ENCODE results near the gene LRIG2. TPM values are rescaled to one million over a fixed set of nuclear protein-coding genes. Genes with fewer than 3 reads are reported as not detected.
"Not testable (repeated sequence)": the region's sequence is repeated elsewhere in the genome, so short reads cannot be mapped to it uniquely, and the experiment has no call there.

LRIG2 gene
- total and polyA plus RNA-seq, 2 donors: 8.1 to 8.7 TPM

DNA sequence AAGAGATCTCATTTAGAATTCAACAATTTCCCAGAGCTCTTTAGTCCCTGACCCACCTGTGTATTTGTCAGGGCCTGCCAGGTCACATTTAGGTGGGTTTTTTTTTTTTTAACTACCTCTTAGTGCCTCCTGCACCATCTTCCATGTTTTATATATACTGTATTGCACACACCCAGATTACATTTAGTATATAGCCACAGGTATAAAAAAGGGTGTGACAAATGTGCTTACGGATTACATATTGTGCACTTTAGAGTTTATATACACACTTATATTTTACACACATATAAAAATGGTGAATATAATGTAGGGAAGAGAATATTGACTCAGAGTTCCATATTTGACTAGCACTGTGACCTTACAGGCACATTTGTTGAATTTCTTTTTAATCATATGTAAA is 17.4 kb upstream of the LRIG2 start:
- no peaks in the 10 kb centered on the region for H3K9me3 ChIP-seq (ENCODE audit: control insufficient read depth in 2 of 2, insufficient read depth in 1 of 2, low read length in 1 of 2)

DNA sequence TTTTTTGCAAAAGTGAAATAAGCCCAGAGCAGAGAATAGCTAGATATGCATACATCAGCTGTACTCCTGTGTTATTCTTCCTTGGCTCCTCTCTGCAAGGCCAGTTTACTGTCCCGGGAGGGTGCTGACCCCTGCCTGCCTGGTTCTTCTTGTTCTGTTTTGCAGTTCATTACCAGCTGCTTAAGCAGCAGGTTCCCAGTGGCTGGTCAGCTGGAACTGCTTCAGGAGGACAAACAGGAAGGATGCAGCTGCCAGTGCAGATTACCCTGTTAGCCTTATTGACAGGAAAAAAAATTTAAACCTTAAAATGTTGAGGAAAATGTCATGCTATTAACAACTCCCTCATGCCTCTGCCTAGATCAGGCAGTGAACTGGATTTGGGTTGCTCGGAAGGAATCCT is 16.0 kb upstream of the LRIG2 start:
- Histone ChIP-seq H3K4me3 (ENCODE audit: low read length in 2 of 2) (no peak overlapping the region), H3K36me3 (ENCODE audit: control insufficient read depth in 2 of 2, insufficient read depth in 2 of 2, low read length in 1 of 2) (no peaks in the 10 kb centered on the region), H3K27ac (ENCODE audit: low read depth in 1 of 2, low read length in 1 of 2) (no peak overlapping the region), H3K9me3 (ENCODE audit: control insufficient read depth in 2 of 2, insufficient read depth in 1 of 2, low read length in 1 of 2) (no peaks in the 10 kb centered on the region), H3K4me1 (ENCODE audit: control insufficient read depth in 2 of 2, insufficient read depth in 2 of 2, low read length in 2 of 2) (no peaks in the 10 kb centered on the region), H3K27me3 (ENCODE audit: control insufficient read depth in 2 of 2, insufficient read depth in 1 of 2, low read length in 1 of 2) (no peaks in the 10 kb centered on the region)
- WGBS: 86% methylated on average over 2 of the region's 2 CpGs
- no peak for DNase-seq (ENCODE audit: low read depth in 6 of 9, low spot score in 9 of 9)

More for the DNA sequence above, 17.4 kb upstream of the LRIG2 start:
- 98% methylated on average over 1 of the region's 1 CpG for WGBS
- no peaks in the 10 kb centered on the region for H3K4me1 ChIP-seq (ENCODE audit: control insufficient read depth in 2 of 2, insufficient read depth in 2 of 2, low read length in 2 of 2)
- no peaks in the 10 kb centered on the region for H3K27me3 ChIP-seq (ENCODE audit: control insufficient read depth in 2 of 2, insufficient read depth in 1 of 2, low read length in 1 of 2)
- H3K4me3 ChIP-seq (ENCODE audit: low read length in 2 of 2): no peak overlapping the region
- H3K36me3 ChIP-seq (ENCODE audit: control insufficient read depth in 2 of 2, insufficient read depth in 2 of 2, low read length in 1 of 2): no peaks in the 10 kb centered on the region
- DNase-seq (ENCODE audit: low read depth in 6 of 9, low spot score in 9 of 9): no peak
- H3K27ac ChIP-seq (ENCODE audit: low read depth in 1 of 2, low read length in 1 of 2): no peak overlapping the region

DNA sequence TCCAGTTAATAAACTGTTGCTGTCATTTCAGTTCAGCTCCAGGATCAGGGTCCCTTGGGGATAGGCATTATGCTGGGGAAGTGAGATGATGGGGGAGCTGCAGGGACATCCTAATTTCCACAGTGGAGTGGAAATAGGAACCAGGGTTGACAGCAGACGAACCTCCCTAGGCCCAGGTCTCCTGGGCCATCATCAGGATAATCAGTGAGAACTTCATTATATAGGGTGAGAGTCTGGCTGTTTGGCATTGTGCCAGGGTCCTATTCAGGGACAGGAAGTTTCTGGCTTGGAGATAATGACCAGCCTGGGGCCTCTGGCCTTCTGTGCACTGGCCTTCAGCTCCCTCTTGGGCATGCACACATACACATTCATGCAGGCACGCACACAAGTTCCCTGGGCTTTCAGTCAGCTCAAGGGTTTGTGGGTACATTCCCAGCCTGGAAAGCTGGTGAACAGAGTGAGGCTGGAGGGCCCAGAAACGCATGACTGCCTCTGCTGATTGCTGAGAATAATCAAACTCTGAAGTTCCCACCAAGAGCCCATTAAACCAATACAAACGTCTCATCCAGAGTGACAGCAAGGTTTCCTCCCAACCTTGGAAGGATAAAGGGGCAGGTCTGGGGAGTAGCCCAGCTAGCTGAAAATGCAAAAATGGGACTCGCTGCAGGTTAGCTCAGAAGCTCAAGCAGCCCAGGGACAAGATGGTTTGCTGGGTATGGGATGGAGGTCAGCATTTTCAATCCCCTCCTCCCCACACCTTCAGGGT is 13.9 kb upstream of the LRIG2 start:
- no peak for DNase-seq (ENCODE audit: low read depth in 6 of 9, low spot score in 9 of 9)
- Histone ChIP-seq H3K27me3 (ENCODE audit: control insufficient read depth in 2 of 2, insufficient read depth in 1 of 2, low read length in 1 of 2) (no peaks in the 10 kb centered on the region), H3K4me3 (ENCODE audit: low read length in 2 of 2) (no peak overlapping the region), H3K27ac (ENCODE audit: low read depth in 1 of 2, low read length in 1 of 2) (no peak overlapping the region), H3K36me3 (ENCODE audit: control insufficient read depth in 2 of 2, insufficient read depth in 2 of 2, low read length in 1 of 2) (no peaks in the 10 kb centered on the region), H3K4me1 (ENCODE audit: control insufficient read depth in 2 of 2, insufficient read depth in 2 of 2, low read length in 2 of 2) (no peaks in the 10 kb centered on the region), H3K9me3 (ENCODE audit: control insufficient read depth in 2 of 2, insufficient read depth in 1 of 2, low read length in 1 of 2) (no peaks in the 10 kb centered on the region)
- 95% methylated on average over 5 of the region's 5 CpGs for WGBS

DNA sequence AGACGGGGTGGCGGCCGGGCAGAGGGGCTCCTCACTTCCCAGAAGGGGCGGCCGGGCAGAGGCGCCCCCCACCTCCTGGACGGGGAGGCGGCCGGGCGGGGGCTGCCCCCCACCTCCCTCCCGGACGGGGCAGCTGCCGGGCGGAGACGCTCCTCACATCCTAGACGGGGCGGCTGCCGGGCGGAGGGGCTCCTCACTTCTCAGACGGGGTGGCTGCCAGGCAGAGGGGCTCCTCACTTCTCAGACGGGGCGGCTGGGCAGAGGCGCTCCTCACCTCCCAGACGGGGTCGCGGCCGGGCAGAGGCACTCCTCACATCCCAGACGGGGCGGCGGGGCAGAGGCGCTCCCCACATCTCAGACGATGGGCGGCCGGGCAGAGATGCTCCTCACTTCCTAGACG is 9.5 kb upstream of the LRIG2 start:
- not testable (repeated sequence) for H3K27ac ChIP-seq (ENCODE audit: low read depth in 1 of 2, low read length in 1 of 2); H3K4me1 ChIP-seq (ENCODE audit: control insufficient read depth in 2 of 2, insufficient read depth in 2 of 2, low read length in 2 of 2); DNase-seq (ENCODE audit: low read depth in 6 of 9, low spot score in 9 of 9); H3K36me3 ChIP-seq (ENCODE audit: control insufficient read depth in 2 of 2, insufficient read depth in 2 of 2, low read length in 1 of 2); H3K4me3 ChIP-seq (ENCODE audit: low read length in 2 of 2); H3K9me3 ChIP-seq (ENCODE audit: control insufficient read depth in 2 of 2, insufficient read depth in 1 of 2, low read length in 1 of 2); H3K27me3 ChIP-seq (ENCODE audit: control insufficient read depth in 2 of 2, insufficient read depth in 1 of 2, low read length in 1 of 2)
- WGBS: 97% methylated on average over 32 of the region's 35 CpGs

DNA sequence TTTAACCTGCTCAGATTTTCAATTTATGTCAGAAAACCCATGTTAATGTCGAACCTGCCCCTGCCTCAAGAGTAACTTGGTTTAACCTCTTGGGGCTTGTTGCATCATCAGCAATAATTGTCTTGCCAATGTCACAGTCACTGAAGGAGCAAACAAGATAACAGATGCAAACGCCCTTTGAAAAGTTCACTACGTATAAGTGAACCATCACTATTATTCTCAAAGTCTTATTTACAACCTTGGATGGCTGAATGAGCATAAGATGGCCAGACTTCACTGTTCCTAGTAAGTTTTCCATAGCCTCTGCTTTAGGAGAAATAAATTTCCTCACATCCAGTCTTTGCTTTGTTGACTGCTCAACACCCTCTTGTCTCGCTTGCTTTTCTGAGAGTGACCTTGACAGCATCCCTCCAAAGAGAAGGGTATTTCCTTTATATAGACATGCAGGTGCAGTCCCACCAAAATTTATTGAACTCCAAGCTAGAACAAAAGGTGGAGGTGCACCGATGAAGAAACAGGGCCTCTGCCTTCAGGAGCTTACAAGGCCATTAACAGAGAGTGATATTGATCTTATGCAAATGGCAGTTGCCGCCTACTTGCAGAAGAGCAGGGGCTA is 749 bp upstream of the LRIG2 start:
- H3K4me3 ChIP-seq (ENCODE audit: low read length in 2 of 2): peak overlapping the region; percentile 75 to 79
- no peaks in the 10 kb centered on the region for H3K36me3 ChIP-seq (ENCODE audit: control insufficient read depth in 2 of 2, insufficient read depth in 2 of 2, low read length in 1 of 2)
- WGBS: 65% methylated on average over 6 of the region's 6 CpGs
- no peaks in the 10 kb centered on the region for H3K9me3 ChIP-seq (ENCODE audit: control insufficient read depth in 2 of 2, insufficient read depth in 1 of 2, low read length in 1 of 2)
- no peak for DNase-seq (ENCODE audit: low read depth in 6 of 9, low spot score in 9 of 9)
- peak overlapping the region; percentile 67 to 82 for H3K27ac ChIP-seq (ENCODE audit: low read depth in 1 of 2, low read length in 1 of 2)
- peaks cover 6 to 9% of the 10 kb centered on the region in 2 donors for H3K4me1 ChIP-seq (ENCODE audit: control insufficient read depth in 2 of 2, insufficient read depth in 2 of 2, low read length in 2 of 2)
- no peaks in the 10 kb centered on the region for H3K27me3 ChIP-seq (ENCODE audit: control insufficient read depth in 2 of 2, insufficient read depth in 1 of 2, low read length in 1 of 2)

DNA sequence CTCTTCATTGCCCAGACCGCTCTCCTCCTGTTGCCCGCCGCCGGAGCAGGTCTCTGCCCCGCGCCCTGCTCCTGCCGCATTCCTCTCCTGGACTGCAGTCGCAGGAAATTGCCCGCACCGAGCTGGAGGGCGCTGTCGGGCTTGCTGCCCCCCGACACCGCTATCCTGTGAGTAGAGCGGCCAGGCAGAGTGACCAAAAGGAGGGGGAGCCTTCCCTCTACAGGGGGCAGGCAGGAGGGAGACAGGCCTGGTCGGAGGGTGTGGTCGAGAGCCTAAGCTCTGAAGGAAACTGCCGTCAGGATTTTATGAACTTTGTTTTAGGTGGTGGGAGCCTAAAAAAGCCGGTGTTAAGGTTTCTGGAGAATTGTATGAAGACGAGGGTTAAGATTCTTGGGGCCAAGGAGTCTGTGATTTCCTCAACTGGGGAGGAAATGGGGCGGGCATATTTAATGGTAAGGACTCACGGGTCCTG is 517 bp downstream of the LRIG2 start:
- no peaks in the 10 kb centered on the region for H3K9me3 ChIP-seq (ENCODE audit: control insufficient read depth in 2 of 2, insufficient read depth in 1 of 2, low read length in 1 of 2)
- H3K27ac ChIP-seq (ENCODE audit: low read depth in 1 of 2, low read length in 1 of 2): peak overlapping the region; percentile 83 to 91
- H3K36me3 ChIP-seq (ENCODE audit: control insufficient read depth in 2 of 2, insufficient read depth in 2 of 2, low read length in 1 of 2): peaks cover 0 to 8% of the 10 kb centered on the region in 2 donors
- H3K4me1 ChIP-seq (ENCODE audit: control insufficient read depth in 2 of 2, insufficient read depth in 2 of 2, low read length in 2 of 2): peaks cover 6 to 9% of the 10 kb centered on the region in 2 donors
- H3K4me3 ChIP-seq (ENCODE audit: low read length in 2 of 2): peak overlapping the region; percentile 75 to 79
- no peak for DNase-seq (ENCODE audit: low read depth in 6 of 9, low spot score in 9 of 9)
- no peaks in the 10 kb centered on the region for H3K27me3 ChIP-seq (ENCODE audit: control insufficient read depth in 2 of 2, insufficient read depth in 1 of 2, low read length in 1 of 2)
- WGBS: under 1% methylated on average over 22 of the region's 22 CpGs

DNA sequence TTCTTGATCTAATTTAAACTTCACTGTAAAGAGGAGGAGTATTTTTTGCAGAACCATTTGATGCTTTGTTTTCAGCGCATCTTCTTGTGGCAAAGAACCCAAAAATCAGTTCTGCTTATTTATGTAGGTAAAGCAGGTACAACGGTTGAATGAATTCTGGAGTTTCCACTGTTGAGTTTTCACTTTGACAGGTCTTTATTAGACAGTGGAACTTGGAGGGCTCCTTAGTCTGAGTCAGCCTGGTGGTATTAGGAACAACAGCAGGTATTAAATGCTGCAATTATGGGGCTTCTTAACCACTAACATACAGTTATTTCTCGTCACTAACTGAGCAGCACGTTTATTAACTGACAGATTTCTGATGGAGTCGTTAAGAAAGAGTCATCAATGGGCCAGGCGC is 1.2 kb downstream of the LRIG2 start:
- H3K27ac ChIP-seq (ENCODE audit: low read depth in 1 of 2, low read length in 1 of 2): no peak overlapping the region
- H3K4me1 ChIP-seq (ENCODE audit: control insufficient read depth in 2 of 2, insufficient read depth in 2 of 2, low read length in 2 of 2): peaks cover 6 to 9% of the 10 kb centered on the region in 2 donors
- peaks cover 0 to 12% of the 10 kb centered on the region in 2 donors for H3K36me3 ChIP-seq (ENCODE audit: control insufficient read depth in 2 of 2, insufficient read depth in 2 of 2, low read length in 1 of 2)
- H3K27me3 ChIP-seq (ENCODE audit: control insufficient read depth in 2 of 2, insufficient read depth in 1 of 2, low read length in 1 of 2): no peaks in the 10 kb centered on the region
- no peaks in the 10 kb centered on the region for H3K9me3 ChIP-seq (ENCODE audit: control insufficient read depth in 2 of 2, insufficient read depth in 1 of 2, low read length in 1 of 2)
- peak overlapping the region; percentile 75 to 79 for H3K4me3 ChIP-seq (ENCODE audit: low read length in 2 of 2)
- whole genome bisulfite sequencing: 77% methylated on average over 6 of the region's 6 CpGs
- DNase-seq (ENCODE audit: low read depth in 6 of 9, low spot score in 9 of 9): no peak

DNA sequence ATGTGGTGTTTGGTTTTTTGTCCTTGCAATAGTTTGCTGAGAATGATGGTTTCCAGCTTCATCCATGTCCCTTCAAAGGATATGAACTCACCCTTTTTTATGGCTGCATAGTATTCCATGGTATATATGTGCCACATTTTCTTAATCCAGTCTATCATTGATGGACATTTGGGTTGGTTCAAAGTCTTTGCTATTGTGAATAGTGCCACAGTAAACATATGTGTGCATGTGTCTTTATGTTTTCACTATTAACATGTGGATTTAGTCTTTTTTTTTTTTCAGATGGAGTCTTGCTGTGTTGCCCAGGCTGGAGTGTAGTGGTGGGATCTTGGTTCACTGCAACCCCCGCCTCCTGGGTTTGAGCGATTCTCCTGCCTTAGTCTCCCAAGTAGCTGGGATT is 5.0 kb downstream of the LRIG2 start:
- not testable (repeated sequence) for H3K4me1 ChIP-seq (ENCODE audit: control insufficient read depth in 2 of 2, insufficient read depth in 2 of 2, low read length in 2 of 2)

DNA sequence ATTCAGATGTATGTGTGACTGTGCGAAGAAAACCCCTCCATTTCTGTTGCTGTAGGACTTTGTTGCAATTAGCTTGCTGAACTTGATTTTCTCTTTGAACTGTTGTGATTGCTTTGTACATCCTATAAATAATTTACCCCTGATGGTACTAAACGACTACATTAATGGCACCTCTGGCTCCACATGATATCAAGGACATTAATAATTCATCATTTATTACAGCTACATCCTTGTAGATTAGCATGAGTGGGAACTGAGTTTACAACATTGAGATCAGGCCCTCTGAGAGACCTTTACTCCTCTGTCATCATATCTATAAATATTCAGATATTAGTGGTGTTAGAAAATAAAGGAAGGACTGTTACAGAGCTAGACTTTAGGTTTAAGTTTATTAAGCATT is 13.5 kb downstream of the LRIG2 start:
- Histone ChIP-seq H3K4me3 (ENCODE audit: low read length in 2 of 2) (no peak overlapping the region), H3K9me3 (ENCODE audit: control insufficient read depth in 2 of 2, insufficient read depth in 1 of 2, low read length in 1 of 2) (no peaks in the 10 kb centered on the region), H3K27me3 (ENCODE audit: control insufficient read depth in 2 of 2, insufficient read depth in 1 of 2, low read length in 1 of 2) (no peaks in the 10 kb centered on the region), H3K27ac (ENCODE audit: low read depth in 1 of 2, low read length in 1 of 2) (no peak overlapping the region), H3K36me3 (ENCODE audit: control insufficient read depth in 2 of 2, insufficient read depth in 2 of 2, low read length in 1 of 2) (peaks cover 4 to 6% of the 10 kb centered on the region in 2 donors), H3K4me1 (ENCODE audit: control insufficient read depth in 2 of 2, insufficient read depth in 2 of 2, low read length in 2 of 2) (no peaks in the 10 kb centered on the region)
- WGBS: 97% methylated on average over 2 of the region's 2 CpGs
- DNase-seq (ENCODE audit: low read depth in 6 of 9, low spot score in 9 of 9): no peak

More for the DNA sequence above, 5.0 kb downstream of the LRIG2 start:
- not testable (repeated sequence) for H3K4me3 ChIP-seq (ENCODE audit: low read length in 2 of 2); H3K27ac ChIP-seq (ENCODE audit: low read depth in 1 of 2, low read length in 1 of 2); H3K27me3 ChIP-seq (ENCODE audit: control insufficient read depth in 2 of 2, insufficient read depth in 1 of 2, low read length in 1 of 2); H3K9me3 ChIP-seq (ENCODE audit: control insufficient read depth in 2 of 2, insufficient read depth in 1 of 2, low read length in 1 of 2); DNase-seq (ENCODE audit: low read depth in 6 of 9, low spot score in 9 of 9)
- WGBS: 97% methylated on average over 2 of the region's 2 CpGs
- peaks cover 5 to 17% of the 10 kb centered on the region in 2 donors for H3K36me3 ChIP-seq (ENCODE audit: control insufficient read depth in 2 of 2, insufficient read depth in 2 of 2, low read length in 1 of 2)
